ENCODE data around the gene MCC.

DNA sequence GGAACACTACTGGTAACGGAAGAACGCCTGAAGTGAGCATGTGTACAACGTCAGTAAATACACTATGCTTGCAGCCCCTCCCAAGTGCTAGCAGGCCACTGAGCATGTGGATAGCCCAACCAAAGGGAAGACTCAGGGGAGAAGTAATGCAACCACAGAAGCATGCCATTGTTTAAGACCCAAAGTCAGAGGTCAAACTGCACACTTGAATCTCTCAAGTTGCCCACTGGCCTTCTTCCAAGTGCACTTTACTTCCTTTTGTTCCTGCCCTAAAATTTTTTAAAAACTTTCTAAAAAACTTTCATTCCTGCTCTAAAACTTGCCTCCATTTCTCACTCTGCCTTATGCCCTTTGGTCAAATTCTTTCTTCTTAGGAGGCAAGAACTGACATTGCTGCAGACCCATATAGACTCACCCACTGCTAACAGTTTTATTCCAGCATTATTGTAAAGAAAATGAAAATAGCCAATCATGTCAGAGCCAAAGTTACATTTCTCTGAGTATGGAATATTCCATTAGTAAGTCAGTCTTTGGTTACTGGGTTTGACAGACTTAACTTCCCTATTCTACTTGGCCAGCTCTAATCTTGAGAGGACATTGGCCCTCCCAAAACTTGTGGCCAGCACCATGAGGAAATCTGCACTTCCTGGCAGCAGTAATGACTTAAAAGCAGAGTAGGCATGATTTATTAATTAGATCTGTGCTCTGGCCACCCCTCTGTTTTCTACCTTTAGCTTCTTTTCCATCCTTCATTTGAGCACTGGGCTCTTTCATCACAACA is 130.4 kb downstream of the MCC start:
- no peak for TF ChIP-seq EGR1 (IDR thresholded peaks at IDR 0.05)
- TF ChIP-seq TAF1 (IDR thresholded peaks at IDR 0.05; ENCODE audit: low read depth) = no peak
- TF ChIP-seq EP300 (IDR thresholded peaks at IDR 0.05; ENCODE audit: borderline replicate concordance) = no peak
- TF ChIP-seq TEAD4 (IDR thresholded peaks at IDR 0.05) = no peak
- no peak for TF ChIP-seq TCF12 (IDR thresholded peaks at IDR 0.05; ENCODE audit: low read depth)
- TF ChIP-seq CREB1 (IDR thresholded peaks at IDR 0.05; ENCODE audit: low read depth) = no peak
- TF ChIP-seq, protein P1, sequence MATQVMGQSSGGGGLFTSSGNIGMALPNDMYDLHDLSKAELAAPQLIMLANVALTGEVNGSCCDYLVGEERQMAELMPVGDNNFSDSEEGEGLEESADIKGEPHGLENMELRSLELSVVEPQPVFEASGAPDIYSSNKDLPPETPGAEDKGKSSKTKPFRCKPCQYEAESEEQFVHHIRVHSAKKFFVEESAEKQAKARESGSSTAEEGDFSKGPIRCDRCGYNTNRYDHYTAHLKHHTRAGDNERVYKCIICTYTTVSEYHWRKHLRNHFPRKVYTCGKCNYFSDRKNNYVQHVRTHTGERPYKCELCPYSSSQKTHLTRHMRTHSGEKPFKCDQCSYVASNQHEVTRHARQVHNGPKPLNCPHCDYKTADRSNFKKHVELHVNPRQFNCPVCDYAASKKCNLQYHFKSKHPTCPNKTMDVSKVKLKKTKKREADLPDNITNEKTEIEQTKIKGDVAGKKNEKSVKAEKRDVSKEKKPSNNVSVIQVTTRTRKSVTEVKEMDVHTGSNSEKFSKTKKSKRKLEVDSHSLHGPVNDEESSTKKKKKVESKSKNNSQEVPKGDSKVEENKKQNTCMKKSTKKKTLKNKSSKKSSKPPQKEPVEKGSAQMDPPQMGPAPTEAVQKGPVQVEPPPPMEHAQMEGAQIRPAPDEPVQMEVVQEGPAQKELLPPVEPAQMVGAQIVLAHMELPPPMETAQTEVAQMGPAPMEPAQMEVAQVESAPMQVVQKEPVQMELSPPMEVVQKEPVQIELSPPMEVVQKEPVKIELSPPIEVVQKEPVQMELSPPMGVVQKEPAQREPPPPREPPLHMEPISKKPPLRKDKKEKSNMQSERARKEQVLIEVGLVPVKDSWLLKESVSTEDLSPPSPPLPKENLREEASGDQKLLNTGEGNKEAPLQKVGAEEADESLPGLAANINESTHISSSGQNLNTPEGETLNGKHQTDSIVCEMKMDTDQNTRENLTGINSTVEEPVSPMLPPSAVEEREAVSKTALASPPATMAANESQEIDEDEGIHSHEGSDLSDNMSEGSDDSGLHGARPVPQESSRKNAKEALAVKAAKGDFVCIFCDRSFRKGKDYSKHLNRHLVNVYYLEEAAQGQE (IDR thresholded peaks at IDR 0.05; ENCODE audit: low read depth) = no peak
- TF ChIP-seq, protein P2, sequence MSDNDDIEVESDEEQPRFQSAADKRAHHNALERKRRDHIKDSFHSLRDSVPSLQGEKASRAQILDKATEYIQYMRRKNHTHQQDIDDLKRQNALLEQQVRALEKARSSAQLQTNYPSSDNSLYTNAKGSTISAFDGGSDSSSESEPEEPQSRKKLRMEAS (IDR thresholded peaks at IDR 0.05) = no peak
- no peak for TF ChIP-seq YY1 (IDR thresholded peaks at IDR 0.05; ENCODE audit: low read depth)

Data from Ishikawa (cell line).